ENCODE results near the gene CENPB. TPM values are rescaled to one million over a fixed set of nuclear protein-coding genes. Genes with fewer than 3 reads are reported as not detected.
A peak's percentile ranks its signal among the peaks of the same experiment; 100 is the strongest.

Gene CENPB
- total and polyA plus RNA-seq, 11 donors = 56.2 to 122 (median 75.3) TPM

DNA sequence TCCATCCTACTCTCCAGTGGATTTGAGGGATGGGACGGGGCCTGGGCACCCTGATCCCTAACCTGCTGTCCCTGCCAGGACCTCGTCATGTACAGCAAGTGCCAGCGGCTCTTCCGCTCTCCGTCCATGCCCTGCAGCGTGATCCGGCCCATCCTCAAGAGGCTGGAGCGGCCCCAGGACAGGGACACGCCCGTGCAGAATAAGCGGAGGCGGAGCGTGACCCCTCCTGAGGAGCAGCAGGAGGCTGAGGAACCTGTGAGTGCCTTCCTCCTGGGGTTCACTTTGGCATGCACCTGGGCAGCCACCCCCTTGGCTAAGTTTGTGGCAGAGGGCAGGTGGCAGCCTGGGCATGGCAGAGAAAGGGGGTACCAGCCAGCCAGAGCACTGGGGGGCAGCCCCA, 15.3 kb upstream of the CENPB start:
- Histone ChIP-seq H3K27ac (peak overlapping the region in 1 of 12 donors; percentile 20), H3K9me3 (no peaks in the 10 kb centered on the region), H3K27me3 (no peaks in the 10 kb centered on the region), H3K4me3 (no peak overlapping the region), H3K4me1 (peaks cover 0 to 64% (median 16%) of the 10 kb centered on the region in 12 donors), H3K36me3 (peaks cover 0 to 76% (median 27%) of the 10 kb centered on the region in 9 donors)
- TF ChIP-seq POLR2A (IDR thresholded peaks at IDR 0.05) = no peak
- TF ChIP-seq, protein P1, sequence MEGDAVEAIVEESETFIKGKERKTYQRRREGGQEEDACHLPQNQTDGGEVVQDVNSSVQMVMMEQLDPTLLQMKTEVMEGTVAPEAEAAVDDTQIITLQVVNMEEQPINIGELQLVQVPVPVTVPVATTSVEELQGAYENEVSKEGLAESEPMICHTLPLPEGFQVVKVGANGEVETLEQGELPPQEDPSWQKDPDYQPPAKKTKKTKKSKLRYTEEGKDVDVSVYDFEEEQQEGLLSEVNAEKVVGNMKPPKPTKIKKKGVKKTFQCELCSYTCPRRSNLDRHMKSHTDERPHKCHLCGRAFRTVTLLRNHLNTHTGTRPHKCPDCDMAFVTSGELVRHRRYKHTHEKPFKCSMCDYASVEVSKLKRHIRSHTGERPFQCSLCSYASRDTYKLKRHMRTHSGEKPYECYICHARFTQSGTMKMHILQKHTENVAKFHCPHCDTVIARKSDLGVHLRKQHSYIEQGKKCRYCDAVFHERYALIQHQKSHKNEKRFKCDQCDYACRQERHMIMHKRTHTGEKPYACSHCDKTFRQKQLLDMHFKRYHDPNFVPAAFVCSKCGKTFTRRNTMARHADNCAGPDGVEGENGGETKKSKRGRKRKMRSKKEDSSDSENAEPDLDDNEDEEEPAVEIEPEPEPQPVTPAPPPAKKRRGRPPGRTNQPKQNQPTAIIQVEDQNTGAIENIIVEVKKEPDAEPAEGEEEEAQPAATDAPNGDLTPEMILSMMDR (IDR thresholded peaks at IDR 0.05) = no peak
- peak in 2 of 5 donors; percentile 16 to 21 for DNase-seq
- intact Hi-C loops (cut with DNase I) = no loop called here
- WGBS, 4 donors = 91 to 97% (median 95%) methylated on average over 7 to 13 of the region's 13 CpGs
- no peak for ATAC-seq

DNA sequence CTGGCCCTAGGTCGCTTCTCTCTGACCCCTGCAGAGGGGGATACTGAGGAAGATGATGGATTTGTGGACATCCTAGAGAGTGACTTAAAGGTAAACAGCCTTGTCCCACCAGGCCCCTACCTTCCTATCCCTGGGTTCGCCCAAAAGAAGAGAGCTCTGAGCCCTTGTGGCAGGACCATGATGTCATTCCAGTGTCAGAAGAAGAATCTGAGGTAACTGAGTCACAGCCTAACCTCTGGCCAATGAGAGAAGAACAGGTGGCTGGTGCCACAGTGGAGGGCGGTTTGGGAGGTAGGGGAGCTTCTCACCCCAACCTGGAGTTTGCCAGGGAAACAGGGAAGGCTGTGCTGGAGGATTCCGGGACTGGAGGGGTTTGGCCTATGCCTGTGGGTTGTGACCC, 14.8 kb upstream of the CENPB start:
- Histone ChIP-seq H3K9me3 (no peaks in the 10 kb centered on the region), H3K4me1 (peaks cover 0 to 63% (median 16%) of the 10 kb centered on the region in 12 donors), H3K4me3 (no peak overlapping the region), H3K36me3 (peaks cover 0 to 76% (median 27%) of the 10 kb centered on the region in 9 donors), H3K27me3 (no peaks in the 10 kb centered on the region), H3K27ac (peak overlapping the region in 1 of 12 donors; percentile 20)
- ATAC-seq (no peak), DNase-seq (peak in 1 of 5 donors; percentile 9)
- intact Hi-C loops (cut with DNase I) = no loop called here
- 85 to 97% (median 95%) methylated on average over 3 to 4 of the region's 4 CpGs for WGBS, 4 donors
- TF ChIP-seq, protein P1 (IDR thresholded peaks at IDR 0.05) = no peak
- no peak for TF ChIP-seq POLR2A (IDR thresholded peaks at IDR 0.05)

DNA sequence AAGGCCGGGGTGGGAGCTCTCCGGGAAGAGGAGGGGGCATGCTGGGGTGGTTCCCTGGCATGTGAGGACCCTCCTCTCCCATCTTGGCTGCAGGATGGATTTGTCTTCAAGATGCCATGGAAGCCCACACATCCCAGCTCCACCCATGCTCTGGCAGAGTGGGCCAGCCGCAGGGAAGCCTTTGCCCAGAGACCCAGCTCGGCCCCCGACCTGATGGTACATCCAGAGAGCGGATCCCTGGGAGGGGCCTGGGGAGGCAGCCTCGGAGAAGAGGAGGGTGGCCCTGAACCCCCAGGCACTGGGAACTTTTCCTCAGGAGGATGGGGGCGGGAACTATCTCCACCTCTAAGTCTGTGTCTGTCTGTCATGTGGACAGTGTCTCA, 14.3 kb upstream of the CENPB start:
- DNase-seq (peak in 2 of 5 donors; percentile 14 to 16), ATAC-seq (no peak)
- no peaks in the 10 kb centered on the region for H3K27me3 ChIP-seq
- H3K4me3 ChIP-seq = no peak overlapping the region
- WGBS, 4 donors = 90 to 97% (median 94%) methylated on average over 8 of the region's 8 CpGs
- peaks cover 0 to 59% (median 13%) of the 10 kb centered on the region in 12 donors for H3K4me1 ChIP-seq
- intact Hi-C loops (cut with DNase I) = no loop called here
- H3K27ac ChIP-seq = no peak overlapping the region
- no peaks in the 10 kb centered on the region for H3K9me3 ChIP-seq
- TF ChIP-seq, protein P1 (IDR thresholded peaks at IDR 0.05) = no peak
- no peak for TF ChIP-seq POLR2A (IDR thresholded peaks at IDR 0.05)
- H3K36me3 ChIP-seq = peaks cover 0 to 74% (median 27%) of the 10 kb centered on the region in 9 donors

DNA sequence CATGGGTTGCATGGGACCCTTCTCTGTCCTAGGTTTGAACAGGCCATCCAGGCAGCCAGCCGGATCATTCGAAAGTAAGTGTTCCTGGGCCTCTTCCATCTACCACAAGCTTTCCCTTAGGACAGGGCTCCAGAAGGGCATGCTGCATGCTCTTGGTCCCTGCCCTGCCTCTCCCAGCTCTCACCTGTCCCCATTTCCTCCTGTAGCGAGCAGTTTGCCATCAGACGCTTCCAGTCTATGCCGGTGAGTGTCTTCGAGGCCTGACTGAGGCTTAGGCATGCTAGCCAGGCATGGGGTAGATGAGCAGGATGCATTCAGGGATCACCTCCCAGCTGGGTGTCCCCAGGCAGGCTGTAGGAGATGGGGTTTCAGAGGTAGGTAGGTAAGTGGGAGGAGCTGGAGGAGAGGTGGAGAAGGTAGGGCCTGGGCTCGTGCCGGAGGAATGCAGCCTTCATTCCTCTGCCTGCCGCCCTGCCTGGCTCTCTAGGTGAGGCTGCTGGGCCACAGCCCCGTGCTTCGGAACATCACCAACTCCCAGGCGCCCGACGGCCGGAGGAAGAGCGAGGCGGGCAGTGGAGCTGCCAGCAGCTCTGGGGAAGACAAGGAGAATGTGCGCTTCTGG, 13.8 kb upstream of the CENPB start:
- no peaks in the 10 kb centered on the region for H3K27me3 ChIP-seq
- no peaks in the 10 kb centered on the region for H3K9me3 ChIP-seq
- H3K4me3 ChIP-seq = no peak overlapping the region
- H3K4me1 ChIP-seq = peaks cover 0 to 56% (median 10%) of the 10 kb centered on the region in 12 donors
- peaks cover 0 to 70% (median 27%) of the 10 kb centered on the region in 9 donors for H3K36me3 ChIP-seq
- WGBS, 4 donors = 92 to 95% (median 93%) methylated on average over 18 of the region's 18 CpGs
- intact Hi-C loops (cut with DNase I) = no loop called here
- no peak for ATAC-seq
- H3K27ac ChIP-seq = no peak overlapping the region
- TF ChIP-seq POLR2A (IDR thresholded peaks at IDR 0.05) = no peak
- TF ChIP-seq, protein P1 (IDR thresholded peaks at IDR 0.05) = no peak
- DNase-seq = peak in 2 of 5 donors; percentile 19
